Measurements from ENCODE around the gene CLIP1.
"Not testable (repeated sequence)": the region's sequence is repeated elsewhere in the genome, so short reads cannot be mapped to it uniquely, and the experiment has no call there.

DNA sequence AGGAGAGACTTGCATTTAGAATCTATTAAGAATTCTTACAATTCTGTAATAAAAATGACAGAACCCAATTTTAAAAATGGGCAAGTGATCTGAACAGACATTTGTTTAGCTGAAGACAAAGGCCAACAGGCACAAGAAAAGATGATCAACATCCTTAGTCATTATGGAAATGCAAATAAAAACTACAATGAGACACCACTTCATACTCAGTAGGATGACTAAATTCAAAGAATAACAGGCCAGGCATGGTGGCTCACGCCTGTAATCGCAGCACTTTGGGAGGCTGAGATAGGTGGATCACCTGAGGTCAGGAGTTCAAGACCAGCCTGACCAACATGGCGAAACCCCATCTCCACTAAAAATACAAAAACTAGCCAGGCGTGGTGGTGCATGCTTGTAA lies 164.0 kb downstream of the CLIP1 start:
- TF ChIP-seq, protein P1, sequence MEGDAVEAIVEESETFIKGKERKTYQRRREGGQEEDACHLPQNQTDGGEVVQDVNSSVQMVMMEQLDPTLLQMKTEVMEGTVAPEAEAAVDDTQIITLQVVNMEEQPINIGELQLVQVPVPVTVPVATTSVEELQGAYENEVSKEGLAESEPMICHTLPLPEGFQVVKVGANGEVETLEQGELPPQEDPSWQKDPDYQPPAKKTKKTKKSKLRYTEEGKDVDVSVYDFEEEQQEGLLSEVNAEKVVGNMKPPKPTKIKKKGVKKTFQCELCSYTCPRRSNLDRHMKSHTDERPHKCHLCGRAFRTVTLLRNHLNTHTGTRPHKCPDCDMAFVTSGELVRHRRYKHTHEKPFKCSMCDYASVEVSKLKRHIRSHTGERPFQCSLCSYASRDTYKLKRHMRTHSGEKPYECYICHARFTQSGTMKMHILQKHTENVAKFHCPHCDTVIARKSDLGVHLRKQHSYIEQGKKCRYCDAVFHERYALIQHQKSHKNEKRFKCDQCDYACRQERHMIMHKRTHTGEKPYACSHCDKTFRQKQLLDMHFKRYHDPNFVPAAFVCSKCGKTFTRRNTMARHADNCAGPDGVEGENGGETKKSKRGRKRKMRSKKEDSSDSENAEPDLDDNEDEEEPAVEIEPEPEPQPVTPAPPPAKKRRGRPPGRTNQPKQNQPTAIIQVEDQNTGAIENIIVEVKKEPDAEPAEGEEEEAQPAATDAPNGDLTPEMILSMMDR (IDR thresholded peaks at IDR 0.05 in 2 of 3, conservative IDR thresholded peaks at IDR 0.05 in 1 of 3; ENCODE audit: borderline replicate concordance in 1 of 3, insufficient read depth in 1 of 3, low read depth in 2 of 3, low read length in 2 of 3) = not testable (repeated sequence)
- TF ChIP-seq SP1, RAD21 (IDR thresholded peaks at IDR 0.05; ENCODE audit: low read depth): not testable (repeated sequence)

All from HCT116 (cell line).